Right lobe of liver (tissue), 4 donors: ENCODE results near the gene PELI3.

Experiments used
- POLR2A ChIP-seq: fragments of 450-650 bp; IDR thresholded peaks from one replicate; pipeline ENCODE4 v1.6.1; 2017; ENCODE audit warnings: antibody characterized with exemption, mild to moderate bottlenecking
- TF ChIP-seq, protein P1 (sequence below), 4 donors: fragments of 200-600 bp in 3 of 4; fragments of 450-650 bp in 1 of 4; IDR thresholded peaks; one replicate each; pipeline versions ENCODE4 v1.5.1 to v1.8.0; 2016 to 2022; ENCODE audit warnings: antibody characterized with exemption in 4 of 4, mild to moderate bottlenecking in 2 of 4
- donor health status: DM: no; HTN: no; CAD: no.
- donor health status: DM: no; HTN: no; CAD: no.
- donor health status: DM: no; HTN: yes; CAD: no.

DNA sequence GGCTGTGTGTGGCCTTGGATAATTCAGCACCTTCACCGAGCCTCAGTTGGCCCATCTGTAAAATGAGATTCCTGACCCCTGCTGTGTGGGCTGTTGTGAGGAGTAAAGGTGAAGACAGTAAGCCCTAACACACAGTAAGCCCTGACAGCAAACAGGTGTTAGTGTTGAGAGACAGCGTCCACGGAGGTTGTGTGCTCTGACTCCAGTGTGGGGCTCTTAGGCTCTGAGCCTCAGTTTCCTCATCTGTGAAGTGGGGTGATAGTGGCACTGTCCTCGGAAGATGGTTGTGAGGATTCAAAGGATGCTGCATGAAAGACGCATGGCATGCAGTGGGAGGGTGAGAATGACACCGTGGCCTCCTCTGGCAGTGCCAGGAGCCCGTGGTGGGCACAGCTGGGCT, 27.8 kb downstream of the PELI3 start:
- TF ChIP-seq, protein P1, sequence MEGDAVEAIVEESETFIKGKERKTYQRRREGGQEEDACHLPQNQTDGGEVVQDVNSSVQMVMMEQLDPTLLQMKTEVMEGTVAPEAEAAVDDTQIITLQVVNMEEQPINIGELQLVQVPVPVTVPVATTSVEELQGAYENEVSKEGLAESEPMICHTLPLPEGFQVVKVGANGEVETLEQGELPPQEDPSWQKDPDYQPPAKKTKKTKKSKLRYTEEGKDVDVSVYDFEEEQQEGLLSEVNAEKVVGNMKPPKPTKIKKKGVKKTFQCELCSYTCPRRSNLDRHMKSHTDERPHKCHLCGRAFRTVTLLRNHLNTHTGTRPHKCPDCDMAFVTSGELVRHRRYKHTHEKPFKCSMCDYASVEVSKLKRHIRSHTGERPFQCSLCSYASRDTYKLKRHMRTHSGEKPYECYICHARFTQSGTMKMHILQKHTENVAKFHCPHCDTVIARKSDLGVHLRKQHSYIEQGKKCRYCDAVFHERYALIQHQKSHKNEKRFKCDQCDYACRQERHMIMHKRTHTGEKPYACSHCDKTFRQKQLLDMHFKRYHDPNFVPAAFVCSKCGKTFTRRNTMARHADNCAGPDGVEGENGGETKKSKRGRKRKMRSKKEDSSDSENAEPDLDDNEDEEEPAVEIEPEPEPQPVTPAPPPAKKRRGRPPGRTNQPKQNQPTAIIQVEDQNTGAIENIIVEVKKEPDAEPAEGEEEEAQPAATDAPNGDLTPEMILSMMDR (IDR thresholded peaks at IDR 0.05) = no peak
- TF ChIP-seq POLR2A = no peak
